Neural cell (in vitro differentiated cells): ENCODE data around the gene MINK1. TPM values are rescaled to one million over a fixed set of nuclear protein-coding genes. Genes with fewer than 3 reads are reported as not detected.

Source experiments
- H2AFZ ChIP-seq: fragments of 200-600, 300-800 bp; sonication (generic), shearing (Covaris generic); 2 replicates; pipeline ENCODE4 v1.6.0; 2014; ENCODE audit warnings: low read depth, mild to moderate bottlenecking, antibody characterized with exemption, low read length, moderate library complexity
- H3F3A ChIP-seq: fragments of 200-600 bp; shearing (Covaris generic); 2 replicates; pipeline ENCODE4 v1.6.1; 2016; ENCODE audit warnings: mild to moderate bottlenecking, moderate library complexity, mixed read lengths, antibody characterized with exemption, low read length; ENCODE audit not compliant: insufficient read depth, poor library complexity, severe bottlenecking
- H3K27ac ChIP-seq: fragments of 200-600, 300-800 bp; sonication (generic), shearing (Covaris generic); 2 replicates; pipeline ENCODE4 v1.5.1; 2014; ENCODE audit warnings: mild to moderate bottlenecking, low read length, moderate library complexity
- H3K27me3 ChIP-seq: fragments of 300-800, 200-600 bp; sonication (generic), shearing (Covaris generic); 2 replicates; pipeline ENCODE4 v1.6.0; 2014; ENCODE audit warnings: mild to moderate bottlenecking, low read depth, low read length, moderate library complexity; ENCODE audit not compliant: insufficient read depth
- H3K36me3 ChIP-seq: fragments of 300-800, 200-600 bp; sonication (generic), shearing (Covaris generic); 2 replicates; pipeline ENCODE4 v1.5.1; 2014; ENCODE audit warnings: mild to moderate bottlenecking, antibody characterized with exemption, low read length, moderate library complexity; ENCODE audit not compliant: insufficient read depth
- H3K4me2 ChIP-seq: fragments of 300-800, 200-600 bp; sonication (generic), shearing (Covaris generic); 2 replicates; pipeline ENCODE4 v1.6.0; 2014; ENCODE audit warnings: mild to moderate bottlenecking, low read length
- H3K4me3 ChIP-seq: fragments of 300-800, 200-600 bp; sonication (generic), shearing (Covaris generic); 2 replicates; pipeline ENCODE4 v1.5.1; 2014; ENCODE audit warnings: mild to moderate bottlenecking, low read length, moderate library complexity
- H3K79me2 ChIP-seq: fragments of 200-600 bp; shearing (Covaris generic); replicated peaks from 2 replicates; pipeline ENCODE4 v1.6.0; 2014; ENCODE audit warnings: mild to moderate bottlenecking, low read length, moderate library complexity; ENCODE audit not compliant: insufficient read depth
- H3K9ac ChIP-seq: fragments of 300-800, 200-600 bp; sonication (generic), shearing (Covaris generic); 2 replicates; pipeline ENCODE4 v1.6.1; 2016; ENCODE audit warnings: mild to moderate bottlenecking, low read length, mixed read lengths
- H3K9me2 ChIP-seq: fragments of 200-600 bp; shearing (Covaris generic); 2 replicates; pipeline ENCODE4 v1.6.1; 2016; ENCODE audit warnings: mild to moderate bottlenecking, low read length, mixed read lengths; ENCODE audit not compliant: insufficient read depth
- H3K9me3 ChIP-seq: fragments of 200-600, 300-800 bp; sonication (generic), shearing (Covaris generic); 2 replicates; pipeline ENCODE4 v1.6.1; 2016; ENCODE audit warnings: mild to moderate bottlenecking, mixed run types, low read length, moderate library complexity, mixed read lengths
- H4K20me1 ChIP-seq: fragments of 200-600 bp; shearing (Covaris generic); 2 replicates; pipeline ENCODE4 v1.6.1; 2016; ENCODE audit warnings: mild to moderate bottlenecking, mixed run types; ENCODE audit not compliant: insufficient read depth
- EP300 ChIP-seq: fragments of 450-650 bp; conservative IDR thresholded peaks from 2 replicates; pipeline ENCODE4 v1.6.1; 2014; ENCODE audit warnings: antibody characterized with exemption, mild to moderate bottlenecking, moderate library complexity; ENCODE audit not compliant: poor library complexity, severe bottlenecking
- EZH2 ChIP-seq: fragments of 200-600, 300-800 bp; shearing (Covaris generic), sonication (generic); IDR thresholded peaks from 2 replicates; pipeline ENCODE4 v1.6.1; 2014; ENCODE audit warnings: antibody characterized with exemption, low read length, borderline replicate concordance, mild to moderate bottlenecking; ENCODE audit not compliant: insufficient read depth, poor library complexity, severe bottlenecking
- MXI1 ChIP-seq: fragments of 450-650 bp; conservative IDR thresholded peaks from 2 replicates; pipeline ENCODE4 v1.6.1; 2014; ENCODE audit warnings: antibody characterized with exemption, mild to moderate bottlenecking; ENCODE audit not compliant: poor library complexity, severe bottlenecking
- POLR2AphosphoS5 ChIP-seq: IDR thresholded peaks from 2 replicates; pipeline ENCODE4 v1.6.1; 2012
- RAD21 ChIP-seq: fragments of 450-650 bp; conservative IDR thresholded peaks from 2 replicates; pipeline ENCODE4 v1.6.1; 2014; ENCODE audit warnings: antibody characterized with exemption, mild to moderate bottlenecking, moderate library complexity
- SMC3 ChIP-seq: fragments of 450-650 bp; conservative IDR thresholded peaks from 2 replicates; pipeline ENCODE4 v1.6.1; 2014; ENCODE audit warnings: antibody characterized with exemption, mild to moderate bottlenecking, moderate library complexity; ENCODE audit not compliant: poor library complexity
- TAF1 ChIP-seq: IDR thresholded peaks from 2 replicates; pipeline ENCODE4 v1.6.1; 2012; ENCODE audit warnings: low read depth
- polyA plus RNA-seq: library from polyadenylated mRNA; depleted of rRNA; stranded (reverse); fragments of >200 nt; gene quantifications from 2 replicates; pipeline ENCODE4 v1.2.3, GENCODE V29; 2014
- TF ChIP-seq, protein P1 (sequence below): IDR thresholded peaks from 2 replicates; pipeline ENCODE4 v1.6.1; 2012; ENCODE audit warnings: borderline replicate concordance
- TF ChIP-seq, protein P2 (sequence below): fragments of 450-650 bp; IDR thresholded peaks from 2 replicates; pipeline ENCODE4 v1.5.1; 2014; ENCODE audit warnings: antibody characterized with exemption, mild to moderate bottlenecking, moderate library complexity; ENCODE audit not compliant: poor library complexity, severe bottlenecking

MINK1 gene
- polyA plus RNA-seq, 1 donor from 2014 or later: 38.1 TPM

DNA sequence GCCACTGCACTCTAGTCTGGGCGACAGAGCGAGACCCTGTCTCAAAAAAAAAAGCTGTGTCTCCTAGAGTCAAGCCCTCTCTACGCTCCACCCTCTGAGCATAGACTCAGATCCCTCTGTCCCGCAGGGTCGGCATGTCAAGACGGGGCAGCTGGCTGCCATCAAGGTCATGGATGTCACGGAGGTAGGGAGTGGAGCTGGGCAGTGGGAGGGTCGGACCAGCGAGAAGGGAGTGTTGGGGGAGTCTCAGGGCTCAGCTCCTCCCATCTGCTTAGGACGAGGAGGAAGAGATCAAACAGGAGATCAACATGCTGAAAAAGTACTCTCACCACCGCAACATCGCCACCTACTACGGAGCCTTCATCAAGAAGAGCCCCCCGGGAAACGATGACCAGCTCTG, 47.7 kb downstream of the MINK1 start:
- no peaks in the 10 kb centered on the region for H3K27me3 ChIP-seq
- H3F3A ChIP-seq: no peaks in the 10 kb centered on the region
- no peak for TF ChIP-seq POLR2AphosphoS5
- TF ChIP-seq EZH2: no peak
- no peak for TF ChIP-seq EP300
- no peak for TF ChIP-seq RAD21
- TF ChIP-seq, protein P1, sequence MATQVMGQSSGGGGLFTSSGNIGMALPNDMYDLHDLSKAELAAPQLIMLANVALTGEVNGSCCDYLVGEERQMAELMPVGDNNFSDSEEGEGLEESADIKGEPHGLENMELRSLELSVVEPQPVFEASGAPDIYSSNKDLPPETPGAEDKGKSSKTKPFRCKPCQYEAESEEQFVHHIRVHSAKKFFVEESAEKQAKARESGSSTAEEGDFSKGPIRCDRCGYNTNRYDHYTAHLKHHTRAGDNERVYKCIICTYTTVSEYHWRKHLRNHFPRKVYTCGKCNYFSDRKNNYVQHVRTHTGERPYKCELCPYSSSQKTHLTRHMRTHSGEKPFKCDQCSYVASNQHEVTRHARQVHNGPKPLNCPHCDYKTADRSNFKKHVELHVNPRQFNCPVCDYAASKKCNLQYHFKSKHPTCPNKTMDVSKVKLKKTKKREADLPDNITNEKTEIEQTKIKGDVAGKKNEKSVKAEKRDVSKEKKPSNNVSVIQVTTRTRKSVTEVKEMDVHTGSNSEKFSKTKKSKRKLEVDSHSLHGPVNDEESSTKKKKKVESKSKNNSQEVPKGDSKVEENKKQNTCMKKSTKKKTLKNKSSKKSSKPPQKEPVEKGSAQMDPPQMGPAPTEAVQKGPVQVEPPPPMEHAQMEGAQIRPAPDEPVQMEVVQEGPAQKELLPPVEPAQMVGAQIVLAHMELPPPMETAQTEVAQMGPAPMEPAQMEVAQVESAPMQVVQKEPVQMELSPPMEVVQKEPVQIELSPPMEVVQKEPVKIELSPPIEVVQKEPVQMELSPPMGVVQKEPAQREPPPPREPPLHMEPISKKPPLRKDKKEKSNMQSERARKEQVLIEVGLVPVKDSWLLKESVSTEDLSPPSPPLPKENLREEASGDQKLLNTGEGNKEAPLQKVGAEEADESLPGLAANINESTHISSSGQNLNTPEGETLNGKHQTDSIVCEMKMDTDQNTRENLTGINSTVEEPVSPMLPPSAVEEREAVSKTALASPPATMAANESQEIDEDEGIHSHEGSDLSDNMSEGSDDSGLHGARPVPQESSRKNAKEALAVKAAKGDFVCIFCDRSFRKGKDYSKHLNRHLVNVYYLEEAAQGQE: no peak
- TF ChIP-seq MXI1: no peak
- no peak for TF ChIP-seq SMC3
- TF ChIP-seq, protein P2, sequence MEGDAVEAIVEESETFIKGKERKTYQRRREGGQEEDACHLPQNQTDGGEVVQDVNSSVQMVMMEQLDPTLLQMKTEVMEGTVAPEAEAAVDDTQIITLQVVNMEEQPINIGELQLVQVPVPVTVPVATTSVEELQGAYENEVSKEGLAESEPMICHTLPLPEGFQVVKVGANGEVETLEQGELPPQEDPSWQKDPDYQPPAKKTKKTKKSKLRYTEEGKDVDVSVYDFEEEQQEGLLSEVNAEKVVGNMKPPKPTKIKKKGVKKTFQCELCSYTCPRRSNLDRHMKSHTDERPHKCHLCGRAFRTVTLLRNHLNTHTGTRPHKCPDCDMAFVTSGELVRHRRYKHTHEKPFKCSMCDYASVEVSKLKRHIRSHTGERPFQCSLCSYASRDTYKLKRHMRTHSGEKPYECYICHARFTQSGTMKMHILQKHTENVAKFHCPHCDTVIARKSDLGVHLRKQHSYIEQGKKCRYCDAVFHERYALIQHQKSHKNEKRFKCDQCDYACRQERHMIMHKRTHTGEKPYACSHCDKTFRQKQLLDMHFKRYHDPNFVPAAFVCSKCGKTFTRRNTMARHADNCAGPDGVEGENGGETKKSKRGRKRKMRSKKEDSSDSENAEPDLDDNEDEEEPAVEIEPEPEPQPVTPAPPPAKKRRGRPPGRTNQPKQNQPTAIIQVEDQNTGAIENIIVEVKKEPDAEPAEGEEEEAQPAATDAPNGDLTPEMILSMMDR: no peak
- TF ChIP-seq TAF1: no peak
- H3K36me3 ChIP-seq: no peaks in the 10 kb centered on the region
- no peaks in the 10 kb centered on the region for H4K20me1 ChIP-seq
- H3K9ac ChIP-seq: no peak overlapping the region
- H2AFZ ChIP-seq: no peak overlapping the region
- H3K27ac ChIP-seq: no peak overlapping the region
- H3K4me3 ChIP-seq: no peak overlapping the region
- no peaks in the 10 kb centered on the region for H3K79me2 ChIP-seq
- no peaks in the 10 kb centered on the region for H3K9me3 ChIP-seq
- H3K4me2 ChIP-seq: no peak overlapping the region
- H3K9me2 ChIP-seq: no peaks in the 10 kb centered on the region

DNA sequence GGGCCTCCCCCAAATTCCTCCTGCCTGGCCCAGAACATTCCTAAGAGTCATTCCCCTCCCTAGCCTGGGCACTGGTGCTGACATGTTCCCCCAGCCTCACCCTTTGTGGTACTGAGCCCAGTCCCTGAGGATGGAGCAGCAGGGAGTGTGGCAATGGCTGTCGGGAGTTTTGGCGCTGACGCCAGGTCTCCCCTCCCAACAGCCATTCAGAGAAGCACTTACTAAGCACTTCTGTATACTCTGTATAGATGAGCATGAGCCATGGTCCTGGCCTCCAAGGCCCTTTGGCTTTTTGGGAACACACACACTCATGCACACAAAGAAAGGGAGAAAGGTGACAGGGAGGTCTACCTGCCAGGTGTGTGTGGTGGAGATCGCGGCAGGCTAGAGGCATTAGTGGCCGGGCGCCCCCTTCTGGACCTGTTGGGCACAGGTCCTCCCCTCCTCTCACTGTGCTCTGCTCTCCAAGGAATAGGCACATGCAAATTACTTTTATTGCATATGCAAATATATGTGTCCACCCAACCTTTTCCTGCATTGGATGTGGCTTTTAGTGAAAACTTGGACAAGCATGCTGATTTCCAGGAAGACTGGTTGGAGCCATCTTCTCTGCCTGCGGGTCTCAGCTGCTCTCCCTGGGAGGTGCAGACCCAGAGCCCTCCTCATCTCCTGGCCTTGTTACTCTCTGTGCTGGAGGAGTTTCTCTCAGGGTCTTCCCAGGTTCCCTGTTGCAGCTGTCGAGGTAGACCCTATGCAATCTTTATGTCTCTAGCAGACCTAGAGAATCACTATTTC, 48.8 kb downstream of the MINK1 start:
- Histone ChIP-seq H3F3A (no peaks in the 10 kb centered on the region), H3K9me2 (no peaks in the 10 kb centered on the region), H4K20me1 (no peaks in the 10 kb centered on the region), H3K27me3 (no peaks in the 10 kb centered on the region), H3K36me3 (no peaks in the 10 kb centered on the region), H3K79me2 (no peaks in the 10 kb centered on the region), H3K9ac (no peak overlapping the region), H3K27ac (no peak overlapping the region), H3K4me2 (no peak overlapping the region), H3K4me3 (no peak overlapping the region), H3K9me3 (no peaks in the 10 kb centered on the region), H2AFZ (no peak overlapping the region)
- TF ChIP-seq EZH2 (no peak), MXI1 (no peak), RAD21 (peak; percentile 69), SMC3 (peak; percentile 71), TAF1 (no peak), POLR2AphosphoS5 (no peak)
- TF ChIP-seq, protein P2: peak; percentile 70
- TF ChIP-seq, protein P1: no peak
